ENCODE measurements around the gene CDK10. TPM values are rescaled to one million over a fixed set of nuclear protein-coding genes. Genes with fewer than 3 reads are reported as not detected.

CDK10 gene
- total and polyA plus RNA-seq, 10 of the 15 experiments (the other 5 are each of a cell fraction or from before 2014, with no cell fraction given) = 1.5 to 58.7 (median 36.0) TPM

- TF ChIP-seq SMAD5 (IDR thresholded peaks at IDR 0.05; ENCODE audit: low read depth) (no peak), BCLAF1 (IDR thresholded peaks at IDR 0.05) (no peak)
- TF ChIP-seq, protein P1, sequence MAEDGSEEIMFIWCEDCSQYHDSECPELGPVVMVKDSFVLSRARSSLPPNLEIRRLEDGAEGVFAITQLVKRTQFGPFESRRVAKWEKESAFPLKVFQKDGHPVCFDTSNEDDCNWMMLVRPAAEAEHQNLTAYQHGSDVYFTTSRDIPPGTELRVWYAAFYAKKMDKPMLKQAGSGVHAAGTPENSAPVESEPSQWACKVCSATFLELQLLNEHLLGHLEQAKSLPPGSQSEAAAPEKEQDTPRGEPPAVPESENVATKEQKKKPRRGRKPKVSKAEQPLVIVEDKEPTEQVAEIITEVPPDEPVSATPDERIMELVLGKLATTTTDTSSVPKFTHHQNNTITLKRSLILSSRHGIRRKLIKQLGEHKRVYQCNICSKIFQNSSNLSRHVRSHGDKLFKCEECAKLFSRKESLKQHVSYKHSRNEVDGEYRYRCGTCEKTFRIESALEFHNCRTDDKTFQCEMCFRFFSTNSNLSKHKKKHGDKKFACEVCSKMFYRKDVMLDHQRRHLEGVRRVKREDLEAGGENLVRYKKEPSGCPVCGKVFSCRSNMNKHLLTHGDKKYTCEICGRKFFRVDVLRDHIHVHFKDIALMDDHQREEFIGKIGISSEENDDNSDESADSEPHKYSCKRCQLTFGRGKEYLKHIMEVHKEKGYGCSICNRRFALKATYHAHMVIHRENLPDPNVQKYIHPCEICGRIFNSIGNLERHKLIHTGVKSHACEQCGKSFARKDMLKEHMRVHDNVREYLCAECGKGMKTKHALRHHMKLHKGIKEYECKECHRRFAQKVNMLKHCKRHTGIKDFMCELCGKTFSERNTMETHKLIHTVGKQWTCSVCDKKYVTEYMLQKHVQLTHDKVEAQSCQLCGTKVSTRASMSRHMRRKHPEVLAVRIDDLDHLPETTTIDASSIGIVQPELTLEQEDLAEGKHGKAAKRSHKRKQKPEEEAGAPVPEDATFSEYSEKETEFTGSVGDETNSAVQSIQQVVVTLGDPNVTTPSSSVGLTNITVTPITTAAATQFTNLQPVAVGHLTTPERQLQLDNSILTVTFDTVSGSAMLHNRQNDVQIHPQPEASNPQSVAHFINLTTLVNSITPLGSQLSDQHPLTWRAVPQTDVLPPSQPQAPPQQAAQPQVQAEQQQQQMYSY (CRISPR knock-in tag; IDR thresholded peaks at IDR 0.05) = no peak
Observed at GRCh38 chr16:89729293-89729692, 42.8 kb downstream of the CDK10 start (continued).

GRCh38 chr16:89729863-89730593 lies 43.5 kb downstream of the CDK10 start:
- POLR2A ChIA-PET = interaction anchor here (0.9 kb wide), 1 partner anchor 31 kb away, joined by 4 read pairs; no protein-coding TSS in a partner anchor
- H2AFZ ChIP-seq (ENCODE audit: control insufficient read depth, low read depth, low read length) = no peak overlapping the region
- no peaks in the 10 kb centered on the region; the same call in 2 of the 3 replicates for H3K9me3 ChIP-seq (replicated peaks; ENCODE audit: control insufficient read depth, insufficient read depth, low read length)
- H3K4me1 ChIP-seq (ENCODE audit: control insufficient read depth, insufficient read depth, low read length) = no peaks in the 10 kb centered on the region
- 88% methylated on average over 14 of the region's 14 CpGs for WGBS (ENCODE audit: insufficient coverage, insufficient replicate concordance, low lambda C conversion rate, missing lambda C conversion rate)
- CTCF ChIA-PET = no interaction called here
- RAD21 ChIA-PET (ENCODE audit: unreplicated experiment) = no interaction called here
- SMC1A ChIA-PET (ENCODE audit: uncharacterized antibody, unreplicated experiment) = no interaction called here
- no peak overlapping the region for H3K9ac ChIP-seq (ENCODE audit: control insufficient read depth, insufficient read depth, low read length)
- H3K36me3 ChIP-seq (ENCODE audit: control insufficient read depth in 2 of 2, insufficient read depth in 2 of 2, low read length in 1 of 2) = peaks cover 15 to 21% of the 10 kb centered on the region in 2 experiments
- H3K27me3 ChIP-seq (replicated peaks in 1 of 2; ENCODE audit: control insufficient read depth in 2 of 2, insufficient read depth in 2 of 2, low read length in 1 of 2) = no peaks in the 10 kb centered on the region
- no peaks in the 10 kb centered on the region for H3K79me2 ChIP-seq (ENCODE audit: control insufficient read depth, insufficient read depth, low read length)
- no peak overlapping the region for H3K27ac ChIP-seq (ENCODE audit: control insufficient read depth, insufficient read depth)
- no peak overlapping the region for H3K4me3 ChIP-seq
- H4K20me1 ChIP-seq (ENCODE audit: control insufficient read depth, insufficient read depth) = no peaks in the 10 kb centered on the region
- ATAC-seq = no peak
- BruUV-seq (replicated peaks) = no TSS peak
- no peak overlapping the region for H3K4me2 ChIP-seq (ENCODE audit: control insufficient read depth, insufficient read depth)
- in situ Hi-C loops (cut with MboI) (no loop called here), intact Hi-C loops (cut with micrococcal nuclease; ENCODE audit: unreplicated experiment) (no loop called here)
- no peak for DNase-seq (ENCODE audit: low read depth, low spot score)
- no peak for FAIRE-seq
- TF ChIP-seq NFIC (IDR thresholded peaks at IDR 0.05; ENCODE audit: low read depth, low read length) (no peak), RB1 (IDR thresholded peaks at IDR 0.05; ENCODE audit: borderline replicate concordance) (no peak), TARDBP (IDR thresholded peaks at IDR 0.05; ENCODE audit: borderline replicate concordance) (no peak), ZBTB33 (IDR thresholded peaks at IDR 0.05) (no peak), CEBPB (IDR thresholded peaks at IDR 0.05; ENCODE audit: borderline replicate concordance in 1 of 2, low read depth in 2 of 2, low read length in 2 of 2) (no peak)
- TF ChIP-seq, protein P2, sequence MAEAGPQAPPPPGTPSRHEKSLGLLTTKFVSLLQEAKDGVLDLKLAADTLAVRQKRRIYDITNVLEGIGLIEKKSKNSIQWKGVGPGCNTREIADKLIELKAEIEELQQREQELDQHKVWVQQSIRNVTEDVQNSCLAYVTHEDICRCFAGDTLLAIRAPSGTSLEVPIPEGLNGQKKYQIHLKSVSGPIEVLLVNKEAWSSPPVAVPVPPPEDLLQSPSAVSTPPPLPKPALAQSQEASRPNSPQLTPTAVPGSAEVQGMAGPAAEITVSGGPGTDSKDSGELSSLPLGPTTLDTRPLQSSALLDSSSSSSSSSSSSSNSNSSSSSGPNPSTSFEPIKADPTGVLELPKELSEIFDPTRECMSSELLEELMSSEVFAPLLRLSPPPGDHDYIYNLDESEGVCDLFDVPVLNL (IDR thresholded peaks at IDR 0.05; ENCODE audit: low read depth, low read length) = no peak
- TF ChIP-seq, protein P3, sequence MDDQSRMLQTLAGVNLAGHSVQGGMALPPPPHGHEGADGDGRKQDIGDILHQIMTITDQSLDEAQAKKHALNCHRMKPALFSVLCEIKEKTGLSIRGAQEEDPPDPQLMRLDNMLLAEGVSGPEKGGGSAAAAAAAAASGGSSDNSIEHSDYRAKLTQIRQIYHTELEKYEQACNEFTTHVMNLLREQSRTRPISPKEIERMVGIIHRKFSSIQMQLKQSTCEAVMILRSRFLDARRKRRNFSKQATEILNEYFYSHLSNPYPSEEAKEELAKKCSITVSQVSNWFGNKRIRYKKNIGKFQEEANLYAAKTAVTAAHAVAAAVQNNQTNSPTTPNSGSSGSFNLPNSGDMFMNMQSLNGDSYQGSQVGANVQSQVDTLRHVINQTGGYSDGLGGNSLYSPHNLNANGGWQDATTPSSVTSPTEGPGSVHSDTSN (IDR thresholded peaks at IDR 0.05; ENCODE audit: insufficient replicate concordance, low read depth, low read length) = no peak
